ENCODE measurements around the gene TMEM147. TPM values are rescaled to one million over a fixed set of nuclear protein-coding genes. Genes with fewer than 3 reads are reported as not detected.

The TMEM147 gene
- polyA plus RNA-seq, 2 of the 4 experiments (the other 2 are of a cell fraction) = 282 to 335 TPM

DNA sequence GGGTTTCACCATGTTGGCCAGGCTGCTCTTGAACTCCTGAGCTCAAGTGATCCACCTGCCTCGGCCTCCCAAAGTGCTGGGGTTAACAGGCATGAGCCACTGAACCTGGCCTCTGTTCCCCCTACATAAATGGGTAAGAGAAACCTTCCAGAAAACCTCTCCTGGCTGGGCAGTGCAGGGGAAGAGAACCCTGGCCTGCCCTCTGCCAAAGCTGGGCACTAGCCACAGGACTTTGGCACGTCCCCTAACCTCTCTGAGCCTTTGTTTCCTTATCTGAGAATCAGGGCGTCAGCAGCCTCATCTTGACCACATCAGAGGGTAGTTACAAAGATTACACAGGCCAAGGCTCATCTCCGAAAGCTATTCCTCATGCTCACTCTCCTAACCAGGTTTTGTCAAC, 19.6 kb upstream of the TMEM147 start:
- Histone ChIP-seq H3K4me1 (peaks cover 7% of the 10 kb centered on the region; the same call in 1 of the 3 replicates), H3K27ac (no peak overlapping the region), H3K9me3 (no peaks in the 10 kb centered on the region), H3K4me3 (no peak overlapping the region), H3K4me2 (no peak overlapping the region)
- WGBS (ENCODE audit: missing lambda C conversion rate) = 39% methylated on average over 4 of the region's 4 CpGs
- ChIA-PET POLR2A (interaction anchor here (1.0 kb wide), 1 partner anchor 16 kb away, joined by 4 read pairs; no protein-coding TSS in a partner anchor), CTCF (interaction anchor here (0.8 to 7.5 kb wide), 5 partner anchors 11 to 167 kb away, joined by 3 to 80 read pairs (median 11); no protein-coding TSS in a partner anchor)
- FAIRE-seq (no peak), DNase-seq (ENCODE audit: low read depth in 1 of 2, low spot score in 1 of 2) (no peak), ATAC-seq (no peak)
- no peak for TF ChIP-seq RFX5 (IDR thresholded peaks at IDR 0.05)
- no peak for TF ChIP-seq HOXB13 (CRISPR knock-in tag; IDR thresholded peaks at IDR 0.05; ENCODE audit: low read depth)
- TF ChIP-seq, protein P1, sequence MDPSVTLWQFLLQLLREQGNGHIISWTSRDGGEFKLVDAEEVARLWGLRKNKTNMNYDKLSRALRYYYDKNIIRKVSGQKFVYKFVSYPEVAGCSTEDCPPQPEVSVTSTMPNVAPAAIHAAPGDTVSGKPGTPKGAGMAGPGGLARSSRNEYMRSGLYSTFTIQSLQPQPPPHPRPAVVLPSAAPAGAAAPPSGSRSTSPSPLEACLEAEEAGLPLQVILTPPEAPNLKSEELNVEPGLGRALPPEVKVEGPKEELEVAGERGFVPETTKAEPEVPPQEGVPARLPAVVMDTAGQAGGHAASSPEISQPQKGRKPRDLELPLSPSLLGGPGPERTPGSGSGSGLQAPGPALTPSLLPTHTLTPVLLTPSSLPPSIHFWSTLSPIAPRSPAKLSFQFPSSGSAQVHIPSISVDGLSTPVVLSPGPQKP (IDR thresholded peaks at IDR 0.05; ENCODE audit: low read depth, low read length) = no peak

GRCh38 chr19:35528218-35529038, 17.0 kb upstream of the TMEM147 start, which contains the start of gene SBSN:
Gene SBSN, minus strand, starts transcription at chr19:35528311. Its CDS starts 30 bp downstream, at chr19:35528281.
- H3K4me1 ChIP-seq = peaks cover 7% of the 10 kb centered on the region; the same call in 2 of the 3 replicates
- no peaks in the 10 kb centered on the region for H3K9me3 ChIP-seq
- H3K4me2 ChIP-seq = no peak within 1 kb of the TSS
- 46% methylated on average over 11 of the region's 11 CpGs for WGBS (ENCODE audit: missing lambda C conversion rate)
- FAIRE-seq = peak; percentile 79
- no peak for DNase-seq (ENCODE audit: low read depth in 1 of 2, low spot score in 1 of 2)
- TF ChIP-seq JUNB (IDR thresholded peaks at IDR 0.05) = no peak
- TF ChIP-seq NFE2L2 (conservative IDR thresholded peaks at IDR 0.05; ENCODE audit: low read length) = no peak
- TF ChIP-seq EP300 (IDR thresholded peaks at IDR 0.05) = no peak
- TF ChIP-seq NPAS2 (CRISPR knock-in tag; IDR thresholded peaks at IDR 0.05; ENCODE audit: borderline replicate concordance) = no peak
- peak in 1 of 2 experiments; percentile 19; a peak in 2 of 4 replicates for TF ChIP-seq CEBPB (IDR thresholded peaks at IDR 0.05)
- TF ChIP-seq POLR2A (IDR thresholded peaks at IDR 0.05; ENCODE audit: low read length) = no peak
- TF ChIP-seq HMGXB4 (CRISPR knock-in tag; IDR thresholded peaks at IDR 0.05; ENCODE audit: borderline replicate concordance) = no peak
- no peak for TF ChIP-seq ZNF302 (CRISPR knock-in tag; IDR thresholded peaks at IDR 0.05)
- TF ChIP-seq TP53 (CRISPR knock-in tag; IDR thresholded peaks at IDR 0.05) = no peak
- no peak for TF ChIP-seq RAD21 (conservative IDR thresholded peaks at IDR 0.05 in 1 of 2, IDR thresholded peaks at IDR 0.05 in 1 of 2)
- TF ChIP-seq CTCF (IDR thresholded peaks at IDR 0.05) = no peak
- no peak for TF ChIP-seq HOXB13 (CRISPR knock-in tag; IDR thresholded peaks at IDR 0.05; ENCODE audit: low read depth)
- TF ChIP-seq E2F6 (IDR thresholded peaks at IDR 0.05; ENCODE audit: borderline replicate concordance, low read depth) = no peak
- no peak for TF ChIP-seq HEYL (CRISPR knock-in tag; IDR thresholded peaks at IDR 0.05)
- TF ChIP-seq FOSL2 (IDR thresholded peaks at IDR 0.05) = 0 out of 2 replicates have a peak, but pooled peaks have one; percentile 9
- peak; percentile 55 for TF ChIP-seq FOSL2 (CRISPR knock-in tag; IDR thresholded peaks at IDR 0.05)
- ATAC-seq = no peak
- H3K27ac ChIP-seq = no peak within 1 kb of the TSS
- H3K4me3 ChIP-seq = no peak within 1 kb of the TSS
- ChIA-PET POLR2A (interaction anchor here (1.6 kb wide), 1 partner anchor 12 kb away, joined by 3 read pairs; no protein-coding TSS in a partner anchor), CTCF (interaction anchor here (0.7 to 5.9 kb wide), 6 partner anchors 8 to 259 kb away, joined by 3 to 52 read pairs (median 4); no protein-coding TSS in a partner anchor)
